GM12878 (cell line): ENCODE data around the gene SAP25. TPM values are rescaled to one million over a fixed set of nuclear protein-coding genes. Genes with fewer than 3 reads are reported as not detected.

Source experiments
- ATAC-seq: fragments of 200-7000 bp; cut with Tn5 transposase; 3 replicates; pipeline ENCODE4 v1.9.1; 2020; ENCODE audit warnings: mild to moderate bottlenecking, moderate library complexity
- BruUV-seq: library from RNA; stranded (reverse); fragments of 400-500 nt; replicated peaks from 2 replicates; lab custom pipeline; 2021; lab: Mats Ljungman, UMichigan
- CTCF ChIA-PET: fragments of 300-600 bp; sonication (Branson Sonifier 250); formaldehyde crosslinking; extraction: SDS; loops from one replicate; lab custom pipeline; 2021; ENCODE audit warnings: inconsistent platforms; lab: Yijun Ruan, JAX
- POLR2A ChIA-PET: fragments of 350-600 bp; formaldehyde crosslinking; extraction: SDS; loops from one replicate; lab custom pipeline; 2021; ENCODE audit warnings: inconsistent platforms; lab: Charles Lee
- RAD21 ChIA-PET: fragments of 300-600 bp; sonication (Branson Sonifier 250); formaldehyde crosslinking; loops from one replicate; lab custom pipeline; 2023; ENCODE audit warnings: antibody characterized with exemption; ENCODE audit not compliant: unreplicated experiment; lab: Charles Lee
- SMC1A ChIA-PET: fragments of 300-600 bp; sonication (Branson Sonifier 250); formaldehyde crosslinking; loops from one replicate; lab custom pipeline; 2023; ENCODE audit not compliant: unreplicated experiment, uncharacterized antibody; lab: Charles Lee
- DNase-seq: peaks from one replicate; pipeline ENCODE4 v3.0.0-alpha.2; 2011; ENCODE audit warnings: low read depth, low spot score
- FAIRE-seq: peaks from 3 replicates; lab custom pipeline; 2011; peaks lifted over from hg19 to GRCh38; lab: Jason Lieb, UNC
- H2AFZ ChIP-seq: 2 replicates; pipeline ENCODE4 v1.6.0; 2011; ENCODE audit warnings: low read depth, low read length, control low read depth; ENCODE audit not compliant: control insufficient read depth
- H3K27ac ChIP-seq: 2 replicates; pipeline ENCODE4 v1.5.1; 2011; ENCODE audit warnings: control low read depth; ENCODE audit not compliant: control insufficient read depth, insufficient read depth
- H3K27me3 ChIP-seq, 2 experiments: replicated peaks in 1 of 2; 2 replicates each; pipeline versions ENCODE4 v1.6.0 to v1.6.1; 2011; ENCODE audit warnings: low read length in 1 of 2; ENCODE audit not compliant: control insufficient read depth in 2 of 2, insufficient read depth in 2 of 2
- H3K36me3 ChIP-seq, 2 experiments: 2 replicates each; pipeline ENCODE4 v1.5.1; 2011; ENCODE audit warnings: low read length in 1 of 2; ENCODE audit not compliant: control insufficient read depth in 2 of 2, insufficient read depth in 2 of 2
- H3K4me1 ChIP-seq: 2 replicates; pipeline ENCODE4 v1.6.1; 2011; ENCODE audit warnings: mild to moderate bottlenecking, low read length, moderate library complexity, mixed read lengths; ENCODE audit not compliant: control insufficient read depth, insufficient read depth
- H3K4me2 ChIP-seq: 2 replicates; pipeline ENCODE4 v1.6.0; 2011; ENCODE audit warnings: control low read depth; ENCODE audit not compliant: control insufficient read depth, insufficient read depth
- H3K4me3 ChIP-seq: fragments of 200-600 bp; sonication (generic); 2 replicates; pipeline ENCODE4 v1.5.1; 2016
- H3K79me2 ChIP-seq: 2 replicates; pipeline ENCODE4 v1.6.0; 2011; ENCODE audit warnings: low read length; ENCODE audit not compliant: control insufficient read depth, insufficient read depth
- H3K9ac ChIP-seq: 2 replicates; pipeline ENCODE4 v1.8.0; 2011; ENCODE audit warnings: low read length, control low read depth, mixed read lengths; ENCODE audit not compliant: control insufficient read depth, insufficient read depth
- H3K9me3 ChIP-seq: replicated peaks from 3 replicates; pipeline ENCODE4 v1.5.1; 2011; ENCODE audit warnings: mild to moderate bottlenecking, low read length; ENCODE audit not compliant: control insufficient read depth, insufficient read depth
- H4K20me1 ChIP-seq: 2 replicates; pipeline ENCODE4 v1.6.0; 2011; ENCODE audit not compliant: control insufficient read depth, insufficient read depth
- ESRRA ChIP-seq: IDR thresholded peaks from 2 replicates; pipeline ENCODE4 v1.6.1; 2012; ENCODE audit warnings: mild to moderate bottlenecking, low read length, improper control_type of control experiment
- NFXL1 ChIP-seq: fragments of 450-650 bp; IDR thresholded peaks from 2 replicates; pipeline ENCODE4 v1.6.1; 2017; ENCODE audit warnings: antibody characterized with exemption, mild to moderate bottlenecking, borderline replicate concordance
- POLR2A ChIP-seq: IDR thresholded peaks from 2 replicates; pipeline ENCODE4 v1.6.1; 2011; ENCODE audit warnings: low read depth, mild to moderate bottlenecking, low read length
- RB1 ChIP-seq: fragments of 450-650 bp; formaldehyde crosslinking; IDR thresholded peaks from 2 replicates; pipeline ENCODE4 v1.6.1; 2017; ENCODE audit warnings: mild to moderate bottlenecking, borderline replicate concordance
- WGBS: methylation state at CpG from one replicate; pipeline ENCODE4 v1.1.6; 2016; ENCODE audit warnings: low lambda C conversion rate; ENCODE audit not compliant: insufficient replicate concordance, insufficient coverage; ENCODE audit errors: missing lambda C conversion rate; 5-methylcytosine and 5-hydroxymethylcytosine counted together
- in situ Hi-C: fragments of 300-500 bp; cut with MboI; formaldehyde crosslinking; loops from 9 replicates; pipeline ENCODE4 v1.14.3; 2018; ENCODE audit warnings: mixed read lengths
- intact Hi-C: fragments of 100-400 bp; cut with micrococcal nuclease; formaldehyde crosslinking; loops from one replicate; pipeline ENCODE4 v1.14.2; 2022; ENCODE audit not compliant: unreplicated experiment
- polyA plus RNA-seq, 11 experiments: library from polyadenylated mRNA; depleted of rRNA in 4 of 11; unstranded in 6 of 11; stranded (reverse) in 5 of 11; fragments of >200 nt; fragmentation: Nextera tagmentation in 4 of 11; fragmentation: Illumina TruSeq in 1 of 11; extraction: Ambion mirVana in 4 of 11; extraction: Trizol in 1 of 11; gene quantifications; 1 replicate in 1 of 11; 2 replicates in 10 of 11; pipeline versions ENCODE4 v1.2.1 to v1.2.3, GENCODE V29; 2011 to 2016; ENCODE audit warnings: inconsistent platforms in 2 of 11, missing spikeins in 2 of 11, low read depth in 1 of 11
- total RNA-seq, 4 experiments: library from RNA; depleted of rRNA in 3 of 4; stranded (reverse); fragments of >200 nt in 3 of 4; fragmentation: Illumina TruSeq in 1 of 4; extraction: Trizol in 1 of 4; gene quantifications; 2 replicates each; pipeline versions ENCODE4 v1.2.1 to v1.2.3, GENCODE V29; 2013 to 2021
- TF ChIP-seq, protein P1 (sequence below): fragments of 450-650 bp; conservative IDR thresholded peaks from 2 replicates; pipeline ENCODE4 v1.6.1; 2017; ENCODE audit warnings: mild to moderate bottlenecking, moderate library complexity
- TF ChIP-seq, protein P2 (sequence below): IDR thresholded peaks from 2 replicates; pipeline ENCODE4 v1.6.1; 2011; ENCODE audit warnings: borderline replicate concordance, low read depth, mild to moderate bottlenecking, moderate library complexity, mixed read lengths, low read length; ENCODE audit not compliant: insufficient read depth; ENCODE audit errors: extremely low read length
- TF ChIP-seq, protein P3 (sequence below): fragments of 450-650 bp; IDR thresholded peaks from 2 replicates; pipeline ENCODE4 v1.6.1; 2017; ENCODE audit warnings: antibody characterized with exemption, mild to moderate bottlenecking, moderate library complexity

SAP25 gene
- total and polyA plus RNA-seq, 10 of the 15 experiments (the other 5 are each of a cell fraction or from before 2014, with no cell fraction given) = 0.14 to 8.6 (median 1.1) TPM

DNA sequence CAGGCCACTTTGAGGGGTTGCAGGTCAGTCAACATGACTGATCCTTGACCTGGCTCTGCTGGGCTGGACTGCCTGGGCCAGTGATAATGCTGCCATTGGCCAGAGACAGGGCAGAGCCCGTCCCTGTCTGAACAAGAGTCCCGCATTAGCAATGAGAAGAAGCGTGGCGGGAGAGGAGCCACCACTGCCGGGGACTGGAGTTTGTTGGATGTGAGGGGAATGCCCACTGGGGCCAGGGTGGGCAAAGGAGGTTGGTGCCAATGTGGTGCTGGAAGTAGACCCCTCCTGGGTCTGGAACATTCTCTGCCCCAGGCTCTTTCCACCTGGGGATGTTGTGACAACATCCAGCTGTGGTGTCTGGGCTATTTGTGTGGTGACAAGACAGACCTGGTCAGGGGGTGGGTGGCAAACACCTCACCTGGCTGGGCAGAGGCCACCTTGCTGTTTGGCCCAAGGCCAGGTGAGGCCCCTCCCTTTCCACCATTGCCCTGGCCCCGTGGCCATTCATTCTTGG is 7.6 kb downstream of the SAP25 start:
- H3K4me3 ChIP-seq = no peak overlapping the region
- intact Hi-C loops (no loop called here), in situ Hi-C loops (no loop called here)
- no peak overlapping the region for H3K4me2 ChIP-seq
- H3K9me3 ChIP-seq = no peaks in the 10 kb centered on the region
- no peak overlapping the region for H2AFZ ChIP-seq
- RAD21 ChIA-PET = interaction anchor here (1.1 to 3.7 kb wide), 2 partner anchors 18 to 23 kb away, joined by 5 to 21 read pairs; partner anchors contain the start of genes FBXO24 and LRCH4
- no peaks in the 10 kb centered on the region for H4K20me1 ChIP-seq
- POLR2A ChIA-PET = interaction anchor here (0.6 to 0.9 kb wide), 2 partner anchors 13 to 18 kb away, joined by 4 to 5 read pairs; no protein-coding TSS in a partner anchor
- no peak overlapping the region for H3K9ac ChIP-seq
- H3K79me2 ChIP-seq = no peaks in the 10 kb centered on the region
- DNase-seq (no peak), FAIRE-seq (no peak), ATAC-seq (no peak)
- no peak overlapping the region for H3K27ac ChIP-seq
- 90% methylated on average over 6 of the region's 6 CpGs for WGBS
- peaks cover 23% of the 10 kb centered on the region for H3K4me1 ChIP-seq
- no peak for TF ChIP-seq RB1
- TF ChIP-seq ESRRA = no peak
- 0 out of 2 replicates have a peak, but pooled peaks have one; percentile 32 for TF ChIP-seq POLR2A
- H3K36me3 ChIP-seq = peaks cover 14 to 18% of the 10 kb centered on the region in 2 experiments; a peak in 3 of 4 replicates
- H3K27me3 ChIP-seq = no peaks in the 10 kb centered on the region
- CTCF ChIA-PET = interaction anchor here (0.6 to 12.6 kb wide), 9 partner anchors 20 to 287 kb away, joined by 3 to 190 read pairs (median 6); partner anchors contain the start of genes FBXO24, LRCH4, MOSPD3 and POP7
- SMC1A ChIA-PET = interaction anchor here (1.4 to 2.2 kb wide), 2 partner anchors 23 to 139 kb away, joined by 4 to 13 read pairs; partner anchors contain the start of gene POP7
- BruUV-seq = TSS peak; percentile 48

DNA sequence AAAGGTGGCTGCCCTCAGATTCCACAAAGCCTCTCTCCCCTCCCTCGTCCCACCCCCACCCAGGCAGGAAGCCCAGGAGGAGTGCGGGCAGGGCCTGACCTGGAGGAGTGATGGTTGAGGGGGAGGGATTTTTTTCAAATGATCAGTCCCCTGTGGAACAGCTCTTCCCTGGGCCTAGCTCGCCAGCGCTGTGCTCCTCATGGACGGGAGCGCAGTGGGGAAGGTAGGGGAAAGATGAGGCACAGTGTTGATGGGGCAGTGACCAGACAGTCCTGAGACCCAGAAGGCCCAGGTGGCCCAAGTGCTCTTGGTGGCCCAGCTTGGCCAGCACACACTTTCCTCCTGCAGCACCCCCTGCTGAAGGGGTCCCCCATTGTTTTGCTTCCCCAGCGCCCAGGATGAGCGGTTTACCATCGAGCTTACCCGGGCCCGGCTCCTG is 8.5 kb downstream of the SAP25 start:
- Histone ChIP-seq H3K4me2 (no peak overlapping the region), H3K36me3 (peaks cover 18 to 19% of the 10 kb centered on the region in 2 experiments; a peak in 3 of 4 replicates), H2AFZ (no peak overlapping the region), H3K4me1 (peaks cover 18% of the 10 kb centered on the region), H3K9ac (no peak overlapping the region), H3K27me3 (no peaks in the 10 kb centered on the region), H3K27ac (no peak overlapping the region), H4K20me1 (no peaks in the 10 kb centered on the region), H3K4me3 (no peak overlapping the region), H3K9me3 (no peaks in the 10 kb centered on the region), H3K79me2 (no peaks in the 10 kb centered on the region)
- ChIA-PET SMC1A (interaction anchor here (1.0 to 2.2 kb wide), 4 partner anchors 18 to 140 kb away, joined by 3 to 13 read pairs (median 4); partner anchors contain the start of gene POP7), POLR2A (interaction anchor here (0.7 kb wide), 1 partner anchor 311 kb away, joined by 4 read pairs; no protein-coding TSS in a partner anchor), CTCF (interaction anchor here (0.6 to 12.6 kb wide), 14 partner anchors 10 to 287 kb away, joined by 3 to 190 read pairs (median 6); partner anchors contain the start of genes FBXO24, LRCH4, MOSPD3 and POP7), RAD21 (interaction anchor here (1.1 to 3.7 kb wide), 3 partner anchors 19 to 127 kb away, joined by 5 to 22 read pairs (median 21); partner anchors contain the start of genes FBXO24 and LRCH4)
- no TSS peak for BruUV-seq
- DNase-seq = no peak
- WGBS = 98% methylated on average over 11 of the region's 11 CpGs
- intact Hi-C loops = no loop called here
- ATAC-seq = no peak
- no peak for FAIRE-seq
- in situ Hi-C loops = no loop called here
- no peak for TF ChIP-seq NFXL1
- TF ChIP-seq, protein P1, sequence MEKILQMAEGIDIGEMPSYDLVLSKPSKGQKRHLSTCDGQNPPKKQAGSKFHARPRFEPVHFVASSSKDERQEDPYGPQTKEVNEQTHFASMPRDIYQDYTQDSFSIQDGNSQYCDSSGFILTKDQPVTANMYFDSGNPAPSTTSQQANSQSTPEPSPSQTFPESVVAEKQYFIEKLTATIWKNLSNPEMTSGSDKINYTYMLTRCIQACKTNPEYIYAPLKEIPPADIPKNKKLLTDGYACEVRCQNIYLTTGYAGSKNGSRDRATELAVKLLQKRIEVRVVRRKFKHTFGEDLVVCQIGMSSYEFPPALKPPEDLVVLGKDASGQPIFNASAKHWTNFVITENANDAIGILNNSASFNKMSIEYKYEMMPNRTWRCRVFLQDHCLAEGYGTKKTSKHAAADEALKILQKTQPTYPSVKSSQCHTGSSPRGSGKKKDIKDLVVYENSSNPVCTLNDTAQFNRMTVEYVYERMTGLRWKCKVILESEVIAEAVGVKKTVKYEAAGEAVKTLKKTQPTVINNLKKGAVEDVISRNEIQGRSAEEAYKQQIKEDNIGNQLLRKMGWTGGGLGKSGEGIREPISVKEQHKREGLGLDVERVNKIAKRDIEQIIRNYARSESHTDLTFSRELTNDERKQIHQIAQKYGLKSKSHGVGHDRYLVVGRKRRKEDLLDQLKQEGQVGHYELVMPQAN = no peak
- TF ChIP-seq, protein P2, sequence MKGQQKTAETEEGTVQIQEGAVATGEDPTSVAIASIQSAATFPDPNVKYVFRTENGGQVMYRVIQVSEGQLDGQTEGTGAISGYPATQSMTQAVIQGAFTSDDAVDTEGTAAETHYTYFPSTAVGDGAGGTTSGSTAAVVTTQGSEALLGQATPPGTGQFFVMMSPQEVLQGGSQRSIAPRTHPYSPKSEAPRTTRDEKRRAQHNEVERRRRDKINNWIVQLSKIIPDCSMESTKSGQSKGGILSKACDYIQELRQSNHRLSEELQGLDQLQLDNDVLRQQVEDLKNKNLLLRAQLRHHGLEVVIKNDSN = no peak
- TF ChIP-seq, protein P3, sequence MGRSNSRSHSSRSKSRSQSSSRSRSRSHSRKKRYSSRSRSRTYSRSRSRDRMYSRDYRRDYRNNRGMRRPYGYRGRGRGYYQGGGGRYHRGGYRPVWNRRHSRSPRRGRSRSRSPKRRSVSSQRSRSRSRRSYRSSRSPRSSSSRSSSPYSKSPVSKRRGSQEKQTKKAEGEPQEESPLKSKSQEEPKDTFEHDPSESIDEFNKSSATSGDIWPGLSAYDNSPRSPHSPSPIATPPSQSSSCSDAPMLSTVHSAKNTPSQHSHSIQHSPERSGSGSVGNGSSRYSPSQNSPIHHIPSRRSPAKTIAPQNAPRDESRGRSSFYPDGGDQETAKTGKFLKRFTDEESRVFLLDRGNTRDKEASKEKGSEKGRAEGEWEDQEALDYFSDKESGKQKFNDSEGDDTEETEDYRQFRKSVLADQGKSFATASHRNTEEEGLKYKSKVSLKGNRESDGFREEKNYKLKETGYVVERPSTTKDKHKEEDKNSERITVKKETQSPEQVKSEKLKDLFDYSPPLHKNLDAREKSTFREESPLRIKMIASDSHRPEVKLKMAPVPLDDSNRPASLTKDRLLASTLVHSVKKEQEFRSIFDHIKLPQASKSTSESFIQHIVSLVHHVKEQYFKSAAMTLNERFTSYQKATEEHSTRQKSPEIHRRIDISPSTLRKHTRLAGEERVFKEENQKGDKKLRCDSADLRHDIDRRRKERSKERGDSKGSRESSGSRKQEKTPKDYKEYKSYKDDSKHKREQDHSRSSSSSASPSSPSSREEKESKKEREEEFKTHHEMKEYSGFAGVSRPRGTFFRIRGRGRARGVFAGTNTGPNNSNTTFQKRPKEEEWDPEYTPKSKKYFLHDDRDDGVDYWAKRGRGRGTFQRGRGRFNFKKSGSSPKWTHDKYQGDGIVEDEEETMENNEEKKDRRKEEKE = no peak
